ENCODE results near the gene ELMOD3.
A peak's percentile ranks its signal among the peaks of the same experiment; 100 is the strongest.
"Not testable (repeated sequence)": the region's sequence is repeated elsewhere in the genome, so short reads cannot be mapped to it uniquely, and the experiment has no call there.

The ELMOD3 gene

GRCh38 chr2:85354286-85355072, at the start of gene ELMOD3, which contains the start of gene RETSAT:
Gene ELMOD3, plus strand, starts transcription at chr2:85354769. Its CDS starts 2,430 bp downstream, at chr2:85357199.
Gene RETSAT, minus strand, starts transcription at chr2:85354528. Its CDS starts 21 bp downstream, at chr2:85354507.
- peak; percentile 99 for DNase-seq

GRCh38 chr2:85307527-85307897, 47.1 kb upstream of the ELMOD3 start:
- DNase-seq: no peak

GRCh38 chr2:85308201-85308600, 46.4 kb upstream of the ELMOD3 start:
- no peak for DNase-seq

GRCh38 chr2:85308896-85309555, 45.5 kb upstream of the ELMOD3 start:
- peak; percentile 41 for DNase-seq

- no peak for DNase-seq
These were observed 44.8 kb upstream of the ELMOD3 start for GRCh38 chr2:85309699-85310321.

- no peak for DNase-seq
These were observed 44.2 kb upstream of the ELMOD3 start for GRCh38 chr2:85310330-85310729.

- DNase-seq: peak; percentile 63
These were observed 42.2 kb upstream of the ELMOD3 start for GRCh38 chr2:85312404-85312803.

- no peak for DNase-seq
These were observed 39.7 kb upstream of the ELMOD3 start for GRCh38 chr2:85314884-85315242.

GRCh38 chr2:85315921-85316320, 38.6 kb upstream of the ELMOD3 start:
- DNase-seq: not testable (repeated sequence)

- DNase-seq: peak; percentile 76
These were observed 36.1 kb upstream of the ELMOD3 start for GRCh38 chr2:85318222-85319074.

GRCh38 chr2:85319796-85320195, 34.8 kb upstream of the ELMOD3 start:
- no peak for DNase-seq

- DNase-seq: no peak
These were observed 31.1 kb upstream of the ELMOD3 start for GRCh38 chr2:85323351-85323987.

- not testable (repeated sequence) for DNase-seq
These were observed 30.6 kb upstream of the ELMOD3 start for GRCh38 chr2:85323988-85324367.

- DNase-seq: peak; percentile 17
These were observed 29.7 kb upstream of the ELMOD3 start for GRCh38 chr2:85324639-85325465.

- no peak for DNase-seq
These were observed 29.1 kb upstream of the ELMOD3 start for GRCh38 chr2:85325466-85325811.

- DNase-seq: peak; percentile 40
These were observed 28.0 kb upstream of the ELMOD3 start for GRCh38 chr2:85326406-85327159.

- DNase-seq: peak; percentile 48
These were observed 27.3 kb upstream of the ELMOD3 start for GRCh38 chr2:85327160-85327821.

GRCh38 chr2:85327822-85328617, 26.5 kb upstream of the ELMOD3 start, which contains the start of gene TGOLN2:
Gene TGOLN2, minus strand, starts transcription at chr2:85327989. Its CDS starts 27 bp downstream, at chr2:85327962.
- peak; percentile 90 for DNase-seq

- DNase-seq: no peak
These were observed 25.4 kb upstream of the ELMOD3 start for GRCh38 chr2:85329181-85329651.
